ENCODE data around the gene VIPR2. TPM values are rescaled to one million over a fixed set of nuclear protein-coding genes. Genes with fewer than 3 reads are reported as not detected.
"Not testable (repeated sequence)": the region's sequence is repeated elsewhere in the genome, so short reads cannot be mapped to it uniquely, and the experiment has no call there.

Gene VIPR2
- total RNA-seq, 2 donors from 2014 or later, result 0.36 to 0.45 TPM

DNA sequence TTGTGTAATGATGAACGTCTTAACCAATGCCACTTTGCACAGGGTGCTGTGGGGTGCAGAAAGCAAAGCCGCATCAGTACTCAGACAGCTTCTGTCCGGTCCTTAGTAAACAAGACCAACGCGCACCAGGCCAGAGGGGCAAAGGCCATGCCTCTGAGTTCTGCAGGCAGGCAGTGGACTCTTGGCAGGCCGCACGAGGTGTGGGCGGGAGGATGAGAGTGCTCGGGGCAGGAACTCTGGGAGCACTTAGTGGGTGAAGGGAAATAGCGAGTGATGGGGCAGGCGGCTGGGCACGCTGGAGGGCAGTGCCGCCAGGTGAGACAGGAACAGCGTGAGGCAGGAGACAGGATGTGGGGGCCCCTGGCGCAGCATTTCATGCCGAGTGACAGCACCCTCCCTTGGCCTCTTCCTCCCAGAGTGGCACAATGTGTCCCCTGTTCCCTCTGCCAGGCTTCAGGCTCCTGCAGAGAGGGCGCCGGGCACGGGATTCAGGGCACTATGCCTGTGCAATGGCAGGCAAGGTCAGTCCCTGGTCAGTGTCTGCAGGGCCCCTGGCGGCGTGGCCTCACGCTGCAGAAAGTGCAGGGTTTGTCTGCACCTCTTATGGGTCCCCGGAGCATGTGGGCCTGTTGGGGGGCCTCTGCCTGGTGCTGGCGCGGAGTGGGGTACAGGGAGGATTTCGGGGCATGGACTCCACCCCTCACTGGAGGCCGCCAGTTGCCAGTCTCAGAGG is 60.4 kb downstream of the VIPR2 start:
- no peak for DNase-seq (ENCODE audit: low spot score)
- no peaks in the 10 kb centered on the region for H3K9me3 Mint-ChIP-seq
- no peak overlapping the region for H3K27ac Mint-ChIP-seq
- no peak for ATAC-seq
- H3K4me1 Mint-ChIP-seq (ENCODE audit: low read depth in 2 of 2), result no peaks in the 10 kb centered on the region
- H3K36me3 Mint-ChIP-seq, result no peaks in the 10 kb centered on the region
- peaks cover 0 to 11% of the 10 kb centered on the region in 2 donors for H3K27me3 Mint-ChIP-seq
- no peak overlapping the region for H3K4me3 Mint-ChIP-seq

DNA sequence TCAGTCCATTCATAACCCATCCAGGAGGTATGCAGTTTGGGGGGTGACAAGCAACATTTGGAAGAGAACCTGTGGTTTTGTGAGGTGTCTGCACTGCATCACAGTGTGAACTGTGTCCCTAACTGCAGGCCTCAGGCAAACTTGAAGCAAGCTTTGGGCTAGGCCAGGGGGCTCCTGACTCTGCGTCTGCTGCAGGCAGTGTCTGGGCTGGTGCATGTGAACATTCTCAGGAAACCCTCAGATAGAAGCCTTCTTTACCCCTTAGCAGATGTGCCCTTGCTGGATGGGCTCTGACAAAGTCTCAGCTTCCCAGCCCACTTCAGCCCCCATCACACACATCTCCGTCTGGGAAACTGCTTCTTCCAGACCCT is 61.0 kb downstream of the VIPR2 start:
- Mint-ChIP-seq H3K27me3 (peaks cover 0 to 11% of the 10 kb centered on the region in 2 donors), H3K27ac (no peak overlapping the region), H3K4me3 (no peak overlapping the region), H3K36me3 (no peaks in the 10 kb centered on the region), H3K9me3 (no peaks in the 10 kb centered on the region), H3K4me1 (ENCODE audit: low read depth in 2 of 2) (no peaks in the 10 kb centered on the region)
- no peak for DNase-seq (ENCODE audit: low spot score)
- ATAC-seq, result no peak

- Mint-ChIP-seq H3K36me3 (no peaks in the 10 kb centered on the region), H3K27ac (no peak overlapping the region), H3K9me3 (no peaks in the 10 kb centered on the region), H3K4me3 (no peak overlapping the region), H3K27me3 (peaks cover 0 to 11% of the 10 kb centered on the region in 2 donors), H3K4me1 (ENCODE audit: low read depth in 2 of 2) (no peaks in the 10 kb centered on the region)
- DNase-seq (ENCODE audit: low spot score) (no peak), ATAC-seq (no peak)
Observed at GRCh38 chr7:159083001-159083697, 61.5 kb downstream of the VIPR2 start.

DNA sequence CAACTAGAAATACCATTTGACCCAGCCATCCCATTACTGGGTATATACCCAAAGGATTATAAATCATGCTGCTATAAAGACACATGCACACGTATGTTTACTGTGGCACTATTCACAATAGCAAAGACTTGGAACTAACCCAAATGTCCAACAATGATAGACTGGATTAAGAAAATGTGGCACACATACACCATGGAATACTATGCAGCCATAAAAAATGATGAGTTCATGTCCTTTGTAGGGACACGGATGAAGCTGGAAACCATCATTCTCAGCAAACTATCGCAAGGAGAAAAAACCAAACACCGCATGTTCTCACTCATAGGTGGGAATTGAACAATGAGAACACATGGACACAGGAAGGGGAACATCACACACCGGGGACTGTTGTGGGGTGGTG is 62.6 kb downstream of the VIPR2 start:
- ATAC-seq; H3K4me1 Mint-ChIP-seq (ENCODE audit: low read depth in 2 of 2); H3K4me3 Mint-ChIP-seq; DNase-seq (ENCODE audit: low spot score); H3K36me3 Mint-ChIP-seq; H3K27ac Mint-ChIP-seq; H3K9me3 Mint-ChIP-seq: not testable (repeated sequence)
- H3K27me3 Mint-ChIP-seq, result peaks cover 0 to 13% of the 10 kb centered on the region in 2 donors

GRCh38 chr7:159078911-159079270 is 65.8 kb downstream of the VIPR2 start:
- Mint-ChIP-seq H3K4me3 (no peak overlapping the region), H3K36me3 (no peaks in the 10 kb centered on the region), H3K27me3 (peaks cover 0 to 8% of the 10 kb centered on the region in 2 donors), H3K9me3 (no peaks in the 10 kb centered on the region), H3K4me1 (ENCODE audit: low read depth in 2 of 2) (no peaks in the 10 kb centered on the region), H3K27ac (no peak overlapping the region)
- ATAC-seq, result no peak
- no peak for DNase-seq (ENCODE audit: low spot score)

GRCh38 chr7:159078193-159078910 is 66.3 kb downstream of the VIPR2 start:
- Mint-ChIP-seq H3K4me1 (ENCODE audit: low read depth in 2 of 2) (no peaks in the 10 kb centered on the region), H3K27me3 (peaks cover 0 to 8% of the 10 kb centered on the region in 2 donors), H3K9me3 (no peaks in the 10 kb centered on the region), H3K4me3 (no peak overlapping the region), H3K36me3 (no peaks in the 10 kb centered on the region), H3K27ac (no peak overlapping the region)
- DNase-seq (ENCODE audit: low spot score) (no peak), ATAC-seq (no peak)

DNA sequence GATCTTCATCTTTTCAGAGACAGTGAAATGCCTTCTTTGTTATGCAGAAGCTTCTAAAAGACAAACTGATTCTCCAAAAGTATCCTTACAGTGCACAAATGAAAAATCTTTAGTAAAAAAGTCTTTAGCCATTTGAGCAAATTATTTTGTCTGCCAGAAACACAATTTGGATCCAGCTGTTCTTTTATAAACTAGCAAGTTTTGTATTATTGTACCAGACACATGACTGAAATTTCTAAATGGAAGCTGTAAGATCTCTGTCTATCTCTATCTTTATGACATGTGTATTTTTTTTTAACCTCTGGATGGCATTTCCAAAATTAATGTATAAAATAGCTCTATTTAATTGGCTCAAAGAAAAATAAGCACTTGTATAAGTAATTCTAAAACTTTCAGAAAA is 68.3 kb downstream of the VIPR2 start:
- no peak for DNase-seq (ENCODE audit: low spot score)
- Mint-ChIP-seq H3K4me3 (no peak overlapping the region), H3K4me1 (ENCODE audit: low read depth in 2 of 2) (peaks cover under 1 to 1% of the 10 kb centered on the region in 2 donors), H3K27me3 (peaks cover 0 to 8% of the 10 kb centered on the region in 2 donors), H3K36me3 (no peaks in the 10 kb centered on the region), H3K9me3 (no peaks in the 10 kb centered on the region), H3K27ac (no peak overlapping the region)
- no peak for ATAC-seq

GRCh38 chr7:159075563-159076238 is 69.0 kb downstream of the VIPR2 start:
- ATAC-seq, result no peak
- DNase-seq (ENCODE audit: low spot score), result no peak
- no peak overlapping the region for H3K27ac Mint-ChIP-seq
- no peak overlapping the region for H3K4me3 Mint-ChIP-seq
- H3K27me3 Mint-ChIP-seq, result peaks cover 0 to 8% of the 10 kb centered on the region in 2 donors
- peaks cover 4 to 7% of the 10 kb centered on the region in 2 donors for H3K4me1 Mint-ChIP-seq (ENCODE audit: low read depth in 2 of 2)
- H3K9me3 Mint-ChIP-seq, result no peaks in the 10 kb centered on the region
- no peaks in the 10 kb centered on the region for H3K36me3 Mint-ChIP-seq

GRCh38 chr7:159071260-159071659 is 73.4 kb downstream of the VIPR2 start:
- H3K27me3 Mint-ChIP-seq, result no peaks in the 10 kb centered on the region
- ATAC-seq, result no peak
- no peak overlapping the region for H3K4me3 Mint-ChIP-seq

DNA sequence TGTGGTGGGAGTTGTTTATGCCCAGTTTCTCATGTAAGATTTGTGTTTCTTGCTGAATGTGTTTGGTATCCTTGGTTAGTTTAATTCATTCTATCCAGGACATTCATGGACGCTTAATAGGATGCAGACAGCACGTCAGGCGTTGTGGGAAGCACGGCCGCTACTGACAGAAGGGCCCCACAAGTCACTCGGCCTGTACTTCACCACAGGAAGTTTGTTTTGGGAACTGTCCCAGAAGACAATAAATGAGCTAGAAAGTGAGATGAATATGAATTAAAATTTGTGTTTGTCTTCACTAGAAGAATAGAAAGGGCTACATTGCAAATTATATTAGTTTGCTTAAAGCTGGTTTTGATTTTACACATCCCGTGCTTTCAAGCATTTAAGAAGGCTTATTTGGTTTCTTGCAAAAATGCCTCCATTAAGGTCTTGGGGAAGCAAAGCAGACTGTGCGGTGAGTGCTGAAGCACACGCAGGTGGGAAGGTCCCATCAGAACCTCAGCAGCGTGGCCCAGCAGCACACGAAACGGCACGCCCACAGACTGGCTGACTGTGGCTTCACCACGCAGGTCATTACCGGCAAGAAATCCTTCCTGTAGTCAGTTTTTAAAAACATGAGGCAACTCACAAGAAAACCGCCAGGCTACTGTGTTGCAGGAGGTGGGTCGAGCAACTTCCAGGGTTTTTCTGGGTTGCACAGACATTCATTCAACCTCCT is 74.1 kb downstream of the VIPR2 start:
- ATAC-seq (peak in 1 of 2 donors; percentile 51), DNase-seq (ENCODE audit: low spot score) (no peak)
- peaks cover 14 to 19% of the 10 kb centered on the region in 2 donors for H3K4me1 Mint-ChIP-seq (ENCODE audit: low read depth in 2 of 2)
- H3K4me3 Mint-ChIP-seq, result no peak overlapping the region
- H3K36me3 Mint-ChIP-seq, result no peaks in the 10 kb centered on the region
- no peak overlapping the region for H3K27ac Mint-ChIP-seq
- no peaks in the 10 kb centered on the region for H3K9me3 Mint-ChIP-seq
- H3K27me3 Mint-ChIP-seq, result no peaks in the 10 kb centered on the region

More at GRCh38 chr7:159071260-159071659, 73.4 kb downstream of the VIPR2 start:
- Mint-ChIP-seq H3K36me3 (no peaks in the 10 kb centered on the region), H3K9me3 (no peaks in the 10 kb centered on the region), H3K27ac (no peak overlapping the region), H3K4me1 (ENCODE audit: low read depth in 2 of 2) (peaks cover 14 to 19% of the 10 kb centered on the region in 2 donors)
- no peak for DNase-seq (ENCODE audit: low spot score)

DNA sequence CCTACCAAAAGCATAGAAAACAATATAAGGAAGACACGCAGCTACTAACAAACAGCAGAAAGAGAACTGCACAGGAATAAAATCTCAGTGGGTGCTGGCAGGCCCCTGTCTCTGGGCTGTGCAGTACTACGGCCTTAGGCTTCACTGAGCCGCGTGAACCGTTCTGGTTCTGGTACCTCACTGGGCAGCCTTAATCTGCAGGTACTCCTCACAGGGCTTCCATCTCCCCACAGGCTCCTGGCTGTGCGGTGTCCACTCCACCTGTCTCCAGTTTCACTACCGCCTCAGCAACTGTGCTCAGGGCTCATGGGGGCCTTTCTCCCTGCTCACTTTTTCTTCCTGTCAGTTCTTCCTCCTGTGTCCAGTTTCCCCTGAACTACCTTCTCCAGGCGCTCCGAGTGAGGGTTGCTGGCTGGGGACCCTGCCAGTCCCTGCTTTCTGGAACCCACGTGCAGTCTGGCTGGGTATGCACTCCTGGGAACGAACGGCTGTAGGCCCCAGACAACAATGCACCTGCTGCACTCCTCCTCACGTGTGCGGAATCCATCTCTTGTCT is 75.7 kb downstream of the VIPR2 start:
- no peak overlapping the region for H3K27ac Mint-ChIP-seq
- ATAC-seq (no peak), DNase-seq (ENCODE audit: low spot score) (no peak)
- no peaks in the 10 kb centered on the region for H3K27me3 Mint-ChIP-seq
- H3K4me3 Mint-ChIP-seq, result no peak overlapping the region
- peaks cover 14 to 19% of the 10 kb centered on the region in 2 donors for H3K4me1 Mint-ChIP-seq (ENCODE audit: low read depth in 2 of 2)
- H3K9me3 Mint-ChIP-seq, result no peaks in the 10 kb centered on the region
- no peaks in the 10 kb centered on the region for H3K36me3 Mint-ChIP-seq

DNA sequence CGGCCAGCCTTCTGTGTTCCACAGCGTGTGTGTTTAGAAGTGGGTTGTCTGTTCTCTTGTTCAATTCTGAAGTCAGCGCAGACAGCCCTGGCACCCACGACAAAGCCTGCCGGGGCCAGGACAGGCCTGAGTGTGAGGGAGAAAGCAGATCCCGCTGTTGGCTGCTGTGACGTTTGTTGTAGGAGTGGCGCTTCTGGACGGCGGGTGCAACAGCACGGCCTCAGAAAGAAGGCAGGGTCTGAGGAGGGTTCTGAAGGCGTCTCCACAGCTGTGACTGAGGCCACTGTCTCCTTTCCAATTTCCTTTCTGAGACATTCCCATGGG is 76.2 kb downstream of the VIPR2 start:
- no peaks in the 10 kb centered on the region for H3K27me3 Mint-ChIP-seq
- ATAC-seq (peak; percentile 24 to 50), DNase-seq (ENCODE audit: low spot score) (no peak)
- H3K9me3 Mint-ChIP-seq, result no peaks in the 10 kb centered on the region
- no peaks in the 10 kb centered on the region for H3K36me3 Mint-ChIP-seq
- H3K4me1 Mint-ChIP-seq (ENCODE audit: low read depth in 2 of 2), result peaks cover 14 to 19% of the 10 kb centered on the region in 2 donors
- H3K27ac Mint-ChIP-seq, result no peak overlapping the region
- no peak overlapping the region for H3K4me3 Mint-ChIP-seq

All from natural killer cell treated with Interleukin-12 subunit alpha and Interleukin-12 subunit beta and Interleukin-15 and Interleukin-18, amount 100 ng/mL, for 72 hours (primary cell).